ENCODE results near the gene C16orf46. TPM values are rescaled to one million over a fixed set of nuclear protein-coding genes. Genes with fewer than 3 reads are reported as not detected.

C16orf46 gene
- total and polyA plus RNA-seq, 9 of the 15 experiments (the other 6 are each of a cell fraction or from before 2014, with no cell fraction given): 0.10 to 0.98 (median 0.41) TPM; not detected in 1

DNA sequence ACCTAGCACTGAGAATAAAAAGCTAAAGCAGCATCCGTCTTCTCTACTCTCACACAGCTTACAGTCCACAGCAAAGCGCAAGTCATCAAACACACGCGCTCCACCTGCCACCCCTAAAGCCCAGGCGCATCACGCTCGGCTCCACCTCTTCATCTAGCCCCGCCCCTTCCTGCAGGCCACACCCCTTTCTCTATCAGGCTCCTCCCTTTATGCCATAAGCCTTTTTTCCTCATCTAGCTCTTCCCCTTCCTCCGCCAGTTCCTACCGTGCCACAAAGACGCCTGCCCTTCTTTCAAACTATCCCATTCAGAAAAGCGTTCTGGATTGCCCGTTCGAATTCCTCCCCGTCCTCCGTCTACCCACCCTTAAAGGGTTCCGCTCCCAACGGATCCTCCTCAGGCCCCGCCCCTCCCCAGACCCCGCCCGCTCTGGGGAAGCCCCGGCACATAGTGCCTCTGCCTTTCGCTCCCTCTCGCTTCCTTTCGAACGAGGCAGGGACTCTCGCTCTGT is 417 bp downstream of the C16orf46 start (continued):
- TF ChIP-seq, protein P1, sequence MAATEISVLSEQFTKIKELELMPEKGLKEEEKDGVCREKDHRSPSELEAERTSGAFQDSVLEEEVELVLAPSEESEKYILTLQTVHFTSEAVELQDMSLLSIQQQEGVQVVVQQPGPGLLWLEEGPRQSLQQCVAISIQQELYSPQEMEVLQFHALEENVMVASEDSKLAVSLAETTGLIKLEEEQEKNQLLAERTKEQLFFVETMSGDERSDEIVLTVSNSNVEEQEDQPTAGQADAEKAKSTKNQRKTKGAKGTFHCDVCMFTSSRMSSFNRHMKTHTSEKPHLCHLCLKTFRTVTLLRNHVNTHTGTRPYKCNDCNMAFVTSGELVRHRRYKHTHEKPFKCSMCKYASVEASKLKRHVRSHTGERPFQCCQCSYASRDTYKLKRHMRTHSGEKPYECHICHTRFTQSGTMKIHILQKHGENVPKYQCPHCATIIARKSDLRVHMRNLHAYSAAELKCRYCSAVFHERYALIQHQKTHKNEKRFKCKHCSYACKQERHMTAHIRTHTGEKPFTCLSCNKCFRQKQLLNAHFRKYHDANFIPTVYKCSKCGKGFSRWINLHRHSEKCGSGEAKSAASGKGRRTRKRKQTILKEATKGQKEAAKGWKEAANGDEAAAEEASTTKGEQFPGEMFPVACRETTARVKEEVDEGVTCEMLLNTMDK (IDR thresholded peaks at IDR 0.05; ENCODE audit: borderline replicate concordance, insufficient read depth, low read depth, low read length, poor library complexity, severe bottlenecking): no peak
- TF ChIP-seq HMGN3 (IDR thresholded peaks at IDR 0.05; ENCODE audit: borderline replicate concordance, extremely low read depth, insufficient read length, low read depth, low read length) (no peak), MTA2 (IDR thresholded peaks at IDR 0.05; ENCODE audit: low read depth) (no peak), SOX6 (IDR thresholded peaks at IDR 0.05) (no peak), PTBP1 (IDR thresholded peaks at IDR 0.05; ENCODE audit: low read depth, low read length) (no peak), ZNF77 (CRISPR knock-in tag; IDR thresholded peaks at IDR 0.05) (no peak), MEIS2 (IDR thresholded peaks at IDR 0.05; ENCODE audit: partially characterized antibody) (peak; percentile 48), SMC3 (conservative IDR thresholded peaks at IDR 0.05; ENCODE audit: insufficient read depth, low read depth, low read length) (0 out of 2 replicates have a peak, but pooled peaks have one; percentile 13), BCOR (IDR thresholded peaks at IDR 0.05) (no peak), NFIX (CRISPR knock-in tag; IDR thresholded peaks at IDR 0.05; ENCODE audit: low read depth) (no peak), ZNF696 (CRISPR knock-in tag; conservative IDR thresholded peaks at IDR 0.05) (no peak), RCOR1 (IDR thresholded peaks at IDR 0.05; ENCODE audit: borderline replicate concordance in 1 of 2, low read depth in 2 of 2, low read length in 2 of 2) (peak in 1 of 2 experiments; percentile 61; a peak in 2 of 4 replicates), ZNF699 (CRISPR knock-in tag; IDR thresholded peaks at IDR 0.05; ENCODE audit: insufficient replicate concordance) (no peak), PPARD (CRISPR knock-in tag; IDR thresholded peaks at IDR 0.05) (no peak), GATAD2A (IDR thresholded peaks at IDR 0.05) (no peak), ZNF143 (CRISPR knock-in tag; IDR thresholded peaks at IDR 0.05) (no peak), JUND (IDR thresholded peaks at IDR 0.05; ENCODE audit: borderline replicate concordance, low read depth, low read length) (peak; percentile 21; the same call in 1 of the 2 replicates), JUND (tag; IDR thresholded peaks at IDR 0.05; ENCODE audit: borderline replicate concordance, low read depth, low read length) (no peak)
- TF ChIP-seq, protein P2, sequence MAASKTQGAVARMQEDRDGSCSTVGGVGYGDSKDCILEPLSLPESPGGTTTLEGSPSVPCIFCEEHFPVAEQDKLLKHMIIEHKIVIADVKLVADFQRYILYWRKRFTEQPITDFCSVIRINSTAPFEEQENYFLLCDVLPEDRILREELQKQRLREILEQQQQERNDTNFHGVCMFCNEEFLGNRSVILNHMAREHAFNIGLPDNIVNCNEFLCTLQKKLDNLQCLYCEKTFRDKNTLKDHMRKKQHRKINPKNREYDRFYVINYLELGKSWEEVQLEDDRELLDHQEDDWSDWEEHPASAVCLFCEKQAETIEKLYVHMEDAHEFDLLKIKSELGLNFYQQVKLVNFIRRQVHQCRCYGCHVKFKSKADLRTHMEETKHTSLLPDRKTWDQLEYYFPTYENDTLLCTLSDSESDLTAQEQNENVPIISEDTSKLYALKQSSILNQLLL (CRISPR knock-in tag; IDR thresholded peaks at IDR 0.05; ENCODE audit: borderline replicate concordance): no peak
- TF ChIP-seq, protein P3, sequence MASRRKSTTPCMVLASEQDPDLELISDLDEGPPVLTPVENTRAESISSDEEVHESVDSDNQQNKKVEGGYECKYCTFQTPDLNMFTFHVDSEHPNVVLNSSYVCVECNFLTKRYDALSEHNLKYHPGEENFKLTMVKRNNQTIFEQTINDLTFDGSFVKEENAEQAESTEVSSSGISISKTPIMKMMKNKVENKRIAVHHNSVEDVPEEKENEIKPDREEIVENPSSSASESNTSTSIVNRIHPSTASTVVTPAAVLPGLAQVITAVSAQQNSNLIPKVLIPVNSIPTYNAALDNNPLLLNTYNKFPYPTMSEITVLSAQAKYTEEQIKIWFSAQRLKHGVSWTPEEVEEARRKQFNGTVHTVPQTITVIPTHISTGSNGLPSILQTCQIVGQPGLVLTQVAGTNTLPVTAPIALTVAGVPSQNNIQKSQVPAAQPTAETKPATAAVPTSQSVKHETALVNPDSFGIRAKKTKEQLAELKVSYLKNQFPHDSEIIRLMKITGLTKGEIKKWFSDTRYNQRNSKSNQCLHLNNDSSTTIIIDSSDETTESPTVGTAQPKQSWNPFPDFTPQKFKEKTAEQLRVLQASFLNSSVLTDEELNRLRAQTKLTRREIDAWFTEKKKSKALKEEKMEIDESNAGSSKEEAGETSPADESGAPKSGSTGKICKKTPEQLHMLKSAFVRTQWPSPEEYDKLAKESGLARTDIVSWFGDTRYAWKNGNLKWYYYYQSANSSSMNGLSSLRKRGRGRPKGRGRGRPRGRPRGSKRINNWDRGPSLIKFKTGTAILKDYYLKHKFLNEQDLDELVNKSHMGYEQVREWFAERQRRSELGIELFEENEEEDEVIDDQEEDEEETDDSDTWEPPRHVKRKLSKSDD (conservative IDR thresholded peaks at IDR 0.05; ENCODE audit: low read length): no peak
